Neural crest cell (in vitro differentiated cells): Measurements from ENCODE around the gene SHTN1. TPM values are rescaled to one million over a fixed set of nuclear protein-coding genes. Genes with fewer than 3 reads are reported as not detected.

Experiments
- DNase-seq: peaks from one replicate; pipeline ENCODE4 v3.0.0; 2021; ENCODE audit warnings: low read depth, mixed read lengths, low spot score
- H3K27ac Mint-ChIP-seq: one replicate; pipeline ENCODE4 v1.8.0; 2021; ENCODE audit warnings: mild to moderate bottlenecking, mixed read lengths; ENCODE audit not compliant: unreplicated experiment
- H3K27me3 Mint-ChIP-seq: 2 replicates; pipeline ENCODE4 v1.8.0; 2021; ENCODE audit warnings: low read depth, mild to moderate bottlenecking, mixed read lengths
- H3K36me3 Mint-ChIP-seq: 2 replicates; pipeline ENCODE4 v1.8.0; 2021; ENCODE audit warnings: low read depth, mild to moderate bottlenecking, mixed read lengths
- H3K4me1 Mint-ChIP-seq: 2 replicates; pipeline ENCODE4 v1.8.0; 2021; ENCODE audit warnings: mixed read lengths
- H3K4me3 Mint-ChIP-seq: one replicate; pipeline ENCODE4 v1.8.0; 2021; ENCODE audit warnings: mild to moderate bottlenecking, mixed read lengths
- H3K9me3 Mint-ChIP-seq: 2 replicates; pipeline ENCODE4 v1.8.0; 2021; ENCODE audit warnings: mixed read lengths
- total RNA-seq: library from RNA; stranded (reverse); gene quantifications from 2 replicates; pipeline ENCODE4 v1.2.1, GENCODE V29; 2021
- TF ChIP-seq, protein P1 (sequence below): fragments of 200-600 bp; sonication (generic); conservative IDR thresholded peaks from 2 replicates; pipeline ENCODE4 v1.5.0; 2021; ENCODE audit warnings: antibody characterized with exemption, mild to moderate bottlenecking

The SHTN1 gene
- total RNA-seq, 1 donor from 2014 or later, result 10.0 TPM

DNA sequence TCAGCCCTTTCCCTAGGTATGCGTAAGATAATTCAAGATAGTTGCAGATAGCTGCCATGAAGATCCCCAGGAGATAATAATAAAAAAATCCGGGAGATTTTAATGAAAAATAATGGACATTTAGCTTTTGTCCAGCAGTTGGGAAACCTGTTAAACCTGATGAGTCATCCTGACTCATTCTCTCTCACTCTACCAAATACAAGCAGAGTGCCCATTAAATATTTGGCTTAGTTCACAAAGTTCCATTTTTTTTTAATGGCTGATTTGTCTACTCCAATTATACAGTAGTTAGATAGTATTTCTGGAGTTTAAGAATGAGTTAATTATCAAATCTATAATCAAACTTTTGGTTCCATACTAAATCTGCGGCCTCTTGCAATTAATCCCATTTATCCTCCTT lies 2.1 kb upstream of the SHTN1 start:
- Mint-ChIP-seq H3K4me1 (peaks cover 13% of the 10 kb centered on the region), H3K36me3 (no peaks in the 10 kb centered on the region), H3K4me3 (no peak overlapping the region), H3K27me3 (peaks cover 14% of the 10 kb centered on the region), H3K9me3 (no peaks in the 10 kb centered on the region), H3K27ac (no peak overlapping the region)
- TF ChIP-seq, protein P1, sequence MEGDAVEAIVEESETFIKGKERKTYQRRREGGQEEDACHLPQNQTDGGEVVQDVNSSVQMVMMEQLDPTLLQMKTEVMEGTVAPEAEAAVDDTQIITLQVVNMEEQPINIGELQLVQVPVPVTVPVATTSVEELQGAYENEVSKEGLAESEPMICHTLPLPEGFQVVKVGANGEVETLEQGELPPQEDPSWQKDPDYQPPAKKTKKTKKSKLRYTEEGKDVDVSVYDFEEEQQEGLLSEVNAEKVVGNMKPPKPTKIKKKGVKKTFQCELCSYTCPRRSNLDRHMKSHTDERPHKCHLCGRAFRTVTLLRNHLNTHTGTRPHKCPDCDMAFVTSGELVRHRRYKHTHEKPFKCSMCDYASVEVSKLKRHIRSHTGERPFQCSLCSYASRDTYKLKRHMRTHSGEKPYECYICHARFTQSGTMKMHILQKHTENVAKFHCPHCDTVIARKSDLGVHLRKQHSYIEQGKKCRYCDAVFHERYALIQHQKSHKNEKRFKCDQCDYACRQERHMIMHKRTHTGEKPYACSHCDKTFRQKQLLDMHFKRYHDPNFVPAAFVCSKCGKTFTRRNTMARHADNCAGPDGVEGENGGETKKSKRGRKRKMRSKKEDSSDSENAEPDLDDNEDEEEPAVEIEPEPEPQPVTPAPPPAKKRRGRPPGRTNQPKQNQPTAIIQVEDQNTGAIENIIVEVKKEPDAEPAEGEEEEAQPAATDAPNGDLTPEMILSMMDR, result no peak
- DNase-seq, result no peak

DNA sequence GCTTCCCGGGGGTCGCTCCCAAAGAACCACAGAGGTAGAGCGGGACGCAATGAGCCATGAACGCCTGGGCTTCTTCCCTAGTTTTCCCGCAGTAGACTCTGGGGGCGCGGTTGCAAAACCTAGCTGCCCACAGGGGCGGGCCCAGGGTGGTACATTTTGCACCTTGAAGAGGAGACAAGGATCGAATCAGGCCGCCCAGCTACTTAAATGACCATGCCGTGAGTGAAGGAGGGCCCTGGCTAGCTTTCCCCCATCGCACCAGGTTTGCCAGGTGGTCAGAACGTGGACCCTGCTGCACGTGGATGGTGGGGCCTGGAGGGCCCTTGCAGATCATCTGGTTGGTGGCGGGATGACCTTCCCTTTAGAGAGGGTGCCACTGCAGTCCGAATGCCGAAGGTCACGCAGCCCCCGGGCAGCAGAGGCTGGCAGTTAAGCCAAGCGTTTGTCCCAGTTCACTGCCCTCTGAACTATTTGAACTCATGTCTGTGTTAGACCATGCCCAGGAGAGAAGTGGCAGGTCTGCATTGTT lies 604 bp upstream of the SHTN1 start:
- DNase-seq, result peak; percentile 11
- TF ChIP-seq, protein P1, result no peak
- no peaks in the 10 kb centered on the region for H3K9me3 Mint-ChIP-seq
- peaks cover 13% of the 10 kb centered on the region for H3K4me1 Mint-ChIP-seq
- H3K27me3 Mint-ChIP-seq, result peaks cover 14% of the 10 kb centered on the region
- no peak overlapping the region for H3K27ac Mint-ChIP-seq
- peak overlapping the region; percentile 82 for H3K4me3 Mint-ChIP-seq
- no peaks in the 10 kb centered on the region for H3K36me3 Mint-ChIP-seq

DNA sequence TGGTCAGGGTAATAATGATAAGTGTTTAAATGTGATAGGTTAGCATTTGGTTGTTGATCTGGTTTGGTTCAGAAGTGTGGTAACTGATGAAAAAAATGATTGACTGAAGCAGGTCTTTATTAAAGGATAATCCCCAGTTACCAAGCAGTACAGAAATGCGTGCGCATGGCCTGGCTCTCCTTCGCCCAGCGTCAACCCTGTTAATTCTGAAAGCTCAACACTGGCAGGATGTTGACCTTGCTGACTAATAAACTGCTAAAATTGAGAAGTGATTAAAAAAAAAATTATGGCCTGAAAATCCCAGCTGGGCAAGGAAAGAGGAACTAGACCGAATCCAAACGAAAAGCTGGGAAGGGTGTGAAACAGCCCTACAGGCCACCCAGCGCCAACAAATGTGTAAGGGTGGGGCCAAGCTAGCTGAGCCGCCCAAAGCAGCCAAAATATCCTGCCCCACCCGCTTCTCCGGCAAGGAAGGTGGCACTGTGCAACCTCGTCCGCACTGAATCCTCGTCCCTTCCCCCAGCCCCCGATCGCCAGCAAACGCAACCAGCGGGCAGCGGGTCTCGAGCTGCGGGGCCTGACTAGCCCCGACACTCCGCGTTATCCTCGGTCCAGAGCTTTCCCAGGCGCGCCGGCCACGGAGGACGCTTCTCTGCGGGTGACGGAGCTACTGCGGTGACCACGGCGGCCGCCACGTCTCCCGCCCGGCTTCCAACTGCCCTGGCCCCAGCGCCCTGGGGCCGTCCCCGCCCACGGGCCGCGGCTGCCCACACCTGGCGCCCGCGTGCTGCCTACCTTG lies 561 bp downstream of the SHTN1 start:
- peaks cover 13% of the 10 kb centered on the region for H3K4me1 Mint-ChIP-seq
- TF ChIP-seq, protein P1, result no peak
- H3K27ac Mint-ChIP-seq, result peak overlapping the region; percentile 75
- peaks cover 14% of the 10 kb centered on the region for H3K27me3 Mint-ChIP-seq
- peak; percentile 25 for DNase-seq
- H3K9me3 Mint-ChIP-seq, result no peaks in the 10 kb centered on the region
- H3K4me3 Mint-ChIP-seq, result peak overlapping the region; percentile 92
- H3K36me3 Mint-ChIP-seq, result no peaks in the 10 kb centered on the region

DNA sequence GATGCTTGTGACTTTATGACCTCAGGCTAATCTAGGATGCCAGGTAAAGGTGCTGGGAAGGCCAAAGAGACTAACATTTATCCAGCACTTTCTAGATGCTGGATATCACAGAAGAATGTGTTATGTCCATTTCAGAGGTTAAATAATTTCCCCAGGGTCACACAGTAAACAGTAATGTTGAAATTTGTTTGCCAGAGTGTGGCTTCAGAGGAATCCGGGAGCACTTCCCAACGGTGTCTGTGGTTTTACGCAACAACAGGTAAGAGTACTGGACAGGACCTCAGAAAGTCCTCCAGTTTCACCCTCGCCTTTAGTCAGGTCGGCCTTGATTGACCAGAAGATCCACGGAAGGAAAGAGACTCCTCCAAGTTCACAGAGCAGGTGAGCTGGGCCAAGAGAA lies 1.7 kb downstream of the SHTN1 start:
- H3K4me1 Mint-ChIP-seq, result peaks cover 13% of the 10 kb centered on the region
- no peaks in the 10 kb centered on the region for H3K9me3 Mint-ChIP-seq
- peak overlapping the region; percentile 84 for H3K4me3 Mint-ChIP-seq
- TF ChIP-seq, protein P1, result no peak
- no peak for DNase-seq
- no peak overlapping the region for H3K27ac Mint-ChIP-seq
- H3K36me3 Mint-ChIP-seq, result no peaks in the 10 kb centered on the region
- H3K27me3 Mint-ChIP-seq, result peaks cover 14% of the 10 kb centered on the region

DNA sequence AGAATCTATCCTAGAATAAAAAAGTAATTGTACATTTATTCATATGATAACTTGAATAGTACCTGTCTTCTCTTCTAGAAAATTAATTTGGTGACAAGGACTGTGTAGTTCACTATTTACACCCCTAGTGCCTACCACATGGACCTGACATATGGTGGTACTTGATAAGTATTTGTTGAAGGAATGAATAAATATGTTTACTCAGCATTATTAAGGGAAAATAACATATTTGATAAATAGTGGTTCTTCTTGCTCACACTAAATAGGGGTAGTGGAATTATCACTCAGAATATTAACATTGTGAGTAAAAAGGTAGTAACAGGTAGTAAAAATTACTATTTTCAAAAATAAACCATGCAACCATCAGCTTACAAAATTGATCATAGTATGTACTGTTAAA lies 2.8 kb downstream of the SHTN1 start:
- peaks cover 14% of the 10 kb centered on the region for H3K27me3 Mint-ChIP-seq
- peaks cover 13% of the 10 kb centered on the region for H3K4me1 Mint-ChIP-seq
- no peak for DNase-seq
- no peak overlapping the region for H3K4me3 Mint-ChIP-seq
- no peaks in the 10 kb centered on the region for H3K36me3 Mint-ChIP-seq
- TF ChIP-seq, protein P1, result no peak
- H3K27ac Mint-ChIP-seq, result no peak overlapping the region
- H3K9me3 Mint-ChIP-seq, result no peaks in the 10 kb centered on the region
